Naive thymus-derived CD4-positive, alpha-beta T cell (primary cell): ENCODE results near the gene R3HDM1. TPM values are rescaled to one million over a fixed set of nuclear protein-coding genes. Genes with fewer than 3 reads are reported as not detected.
"Not testable (repeated sequence)": the region's sequence is repeated elsewhere in the genome, so short reads cannot be mapped to it uniquely, and the experiment has no call there.

Experiments
- ATAC-seq: fragments of 150-1000 bp; cut with Tn5 transposase; 2 replicates; pipeline ENCODE4 v1.10.0; 2021; ENCODE audit warnings: mild to moderate bottlenecking, moderate library complexity
- CTCF ChIA-PET: fragments of 350-600 bp; sonication (Branson Sonifier 250); formaldehyde crosslinking; loops from one replicate; lab custom pipeline; 2021; ENCODE audit warnings: antibody characterized with exemption; lab: Charles Lee
- POLR2A ChIA-PET: fragments of 350-600 bp; sonication (Branson Sonifier 250); formaldehyde crosslinking; loops from one replicate; lab custom pipeline; 2021; ENCODE audit warnings: antibody characterized with exemption, inconsistent platforms; lab: Charles Lee
- DNase-seq, 9 donors: peaks; one replicate each; pipeline versions ENCODE4 v3.0.0 to v3.0.0-alpha.2; 2020 to 2022; ENCODE audit warnings: mixed read lengths in 1 of 9
- H3K27ac ChIP-seq: one replicate; pipeline ENCODE4 v1.7.0; 2013; ENCODE audit warnings: mild to moderate bottlenecking, low read depth, low read length, moderate library complexity
- H3K27me3 ChIP-seq, 2 donors: one replicate each; pipeline ENCODE4 v1.7.0; 2013; ENCODE audit warnings: low read length in 2 of 2, mild to moderate bottlenecking in 2 of 2, moderate library complexity in 2 of 2; ENCODE audit not compliant: control insufficient read depth in 2 of 2, insufficient read depth in 2 of 2
- H3K36me3 ChIP-seq, 3 experiments: 1 replicate in 2 of 3; 2 replicates in 1 of 3; pipeline ENCODE4 v1.7.0; 2013; ENCODE audit warnings: low read length in 3 of 3, mild to moderate bottlenecking in 3 of 3, moderate library complexity in 1 of 3; ENCODE audit not compliant: insufficient read depth in 3 of 3, control insufficient read depth in 2 of 3
- H3K4me1 ChIP-seq, 2 donors: one replicate each; pipeline ENCODE4 v1.7.0; 2013; ENCODE audit warnings: low read length in 2 of 2, mild to moderate bottlenecking in 2 of 2, moderate library complexity in 1 of 2; ENCODE audit not compliant: control insufficient read depth in 2 of 2, insufficient read depth in 2 of 2
- H3K4me3 ChIP-seq: 2 replicates; pipeline ENCODE4 v1.7.0; 2013; ENCODE audit warnings: mild to moderate bottlenecking, low read length
- H3K9me3 ChIP-seq, 3 experiments: 1 replicate in 2 of 3; 2 replicates in 1 of 3; pipeline ENCODE4 v1.7.0; 2013; ENCODE audit warnings: low read length in 3 of 3; ENCODE audit not compliant: control insufficient read depth in 2 of 3
- H3K27ac Mint-ChIP-seq, 9 donors: one replicate each; pipeline ENCODE4 v1.8.0; 2020 to 2022; ENCODE audit warnings: mixed read lengths in 9 of 9, mild to moderate bottlenecking in 8 of 9, moderate library complexity in 5 of 9, inconsistent platforms in 2 of 9
- H3K27me3 Mint-ChIP-seq, 5 donors: one replicate each; pipeline ENCODE4 v1.8.0; 2021 to 2022; ENCODE audit warnings: mixed read lengths in 5 of 5, mild to moderate bottlenecking in 1 of 5
- H3K36me3 Mint-ChIP-seq, 5 donors: one replicate each; pipeline ENCODE4 v1.8.0; 2020 to 2022; ENCODE audit warnings: mixed read lengths in 5 of 5, mild to moderate bottlenecking in 3 of 5, inconsistent platforms in 1 of 5
- H3K4me1 Mint-ChIP-seq, 7 donors: one replicate each; pipeline ENCODE4 v1.8.0; 2020 to 2022; ENCODE audit warnings: mixed read lengths in 7 of 7, mild to moderate bottlenecking in 3 of 7, inconsistent platforms in 1 of 7
- H3K4me3 Mint-ChIP-seq, 10 donors: one replicate each; pipeline ENCODE4 v1.8.0; 2020 to 2022; ENCODE audit warnings: mild to moderate bottlenecking in 10 of 10, mixed read lengths in 10 of 10, moderate library complexity in 6 of 10, inconsistent platforms in 2 of 10
- H3K9me3 Mint-ChIP-seq, 11 donors: one replicate each; pipeline ENCODE4 v1.8.0; 2020 to 2022; ENCODE audit warnings: mixed read lengths in 11 of 11, mild to moderate bottlenecking in 4 of 11, inconsistent platforms in 1 of 11, moderate library complexity in 1 of 11
- intact Hi-C, 2 donors: fragments of 100-400 bp; cut with micrococcal nuclease; formaldehyde crosslinking; loops; one replicate each; pipeline ENCODE4 v1.15.1; 2023
- polyA plus RNA-seq, 2 donors: library from polyadenylated mRNA; unstranded; fragments of 300-500 nt; fragmentation: Illumina TruSeq; gene quantifications; one replicate each; pipeline ENCODE4 v1.2.3, GENCODE V29; 2021
- total RNA-seq, 6 experiments: library from RNA in 5 of 6; stranded (reverse) in 5 of 6; gene quantifications; 1 replicate in 5 of 6; 2 replicates in 1 of 6; pipeline ENCODE4 v1.2.3 and lab custom pipeline; 2021 to 2026

Gene R3HDM1
- total RNA-seq (10 to 100 TPM; 35.0 to 58.2 (median 47.0) TPM), polyA plus RNA-seq (10 to 100 TPM; 21.0 to 25.8 TPM), total RNA-seq (lab: John Stamatoyannopoulos, UW) (32.4 reads per million, percentile 61 among the genes with 10 or more reads in this experiment)

- Mint-ChIP-seq H3K36me3 (peaks cover 0 to 5% (median 0%) of the 10 kb centered on the region in 5 donors), H3K27ac (peak within 1 kb of the TSS in 7 of 9 donors; percentile 36 to 81 (median 67))
- H3K27me3 ChIP-seq, result no peaks in the 10 kb centered on the region
Measured at GRCh38 chr2:135531231-135532197, at the start of gene R3HDM1. R3HDM1 (plus strand) TSS chr2:135531484; CDS start chr2:135604846, 73,362 bp downstream.

GRCh38 chr2:135485441-135485840 lies 45.8 kb upstream of the R3HDM1 start:
- Mint-ChIP-seq H3K4me1 (no peaks in the 10 kb centered on the region), H3K9me3 (peaks cover 0 to 24% (median 9%) of the 10 kb centered on the region in 11 donors), H3K27me3 (no peaks in the 10 kb centered on the region), H3K4me3 (no peak overlapping the region), H3K27ac (no peak overlapping the region), H3K36me3 (peaks cover 9 to 43% (median 33%) of the 10 kb centered on the region in 5 donors)
- POLR2A ChIA-PET, result no interaction called here
- DNase-seq, result no peak
- no peak overlapping the region for H3K4me3 ChIP-seq
- H3K9me3 ChIP-seq, result no peaks in the 10 kb centered on the region
- intact Hi-C loops, result no loop called here
- no peaks in the 10 kb centered on the region for H3K36me3 ChIP-seq
- no peak overlapping the region for H3K27ac ChIP-seq
- no peak for ATAC-seq
- CTCF ChIA-PET, result no interaction called here
- no peaks in the 10 kb centered on the region for H3K27me3 ChIP-seq
- no peaks in the 10 kb centered on the region for H3K4me1 ChIP-seq

More at GRCh38 chr2:135531231-135532197, at the start of gene R3HDM1:
- Histone ChIP-seq H3K4me3 (peak within 1 kb of the TSS; percentile 83), H3K4me1 (peaks cover 4 to 21% of the 10 kb centered on the region in 2 donors), H3K9me3 (no peaks in the 10 kb centered on the region), H3K36me3 (peaks cover 0 to 5% (median 0%) of the 10 kb centered on the region in 3 experiments), H3K27ac (peak within 1 kb of the TSS; percentile 84)
- intact Hi-C loops, result loop anchor here (1.0 to 10.0 kb wide), 17 partner anchors 127 to 1413 kb away; partner anchors contain the start of genes DARS1 (in 2 of the 2), MCM6 (in 1 of the 2) and RAB3GAP1 (in 1 of the 2)
- H3K27me3 Mint-ChIP-seq, result no peaks in the 10 kb centered on the region
- ChIA-PET CTCF (interaction anchor here (1.0 to 1.4 kb wide), 2 partner anchors 54 to 527 kb away, joined by 3 to 4 read pairs; no protein-coding TSS in a partner anchor), POLR2A (interaction anchor here (0.5 to 2.4 kb wide), 13 partner anchors 9 to 853 kb away, joined by 3 to 18 read pairs (median 3); partner anchors contain the start of genes CCNT2, RAB3GAP1 and UBXN4)
- peak in 8 of 9 donors; percentile 71 to 99 (median 98) for DNase-seq
- peak; percentile 89 for ATAC-seq
- H3K4me1 Mint-ChIP-seq, result peaks cover 10 to 39% (median 34%) of the 10 kb centered on the region in 7 donors
- H3K4me3 Mint-ChIP-seq, result no peak within 1 kb of the TSS
- H3K9me3 Mint-ChIP-seq, result no peaks in the 10 kb centered on the region

- intact Hi-C loops, result no loop called here
- H3K27ac Mint-ChIP-seq, result no peak overlapping the region
- Histone ChIP-seq H3K4me1 (no peaks in the 10 kb centered on the region), H3K4me3 (no peak overlapping the region), H3K9me3 (no peaks in the 10 kb centered on the region), H3K27me3 (no peaks in the 10 kb centered on the region), H3K27ac (no peak overlapping the region), H3K36me3 (no peaks in the 10 kb centered on the region)
- peaks cover 2 to 19% (median 9%) of the 10 kb centered on the region in 11 donors for H3K9me3 Mint-ChIP-seq
- no peaks in the 10 kb centered on the region for H3K27me3 Mint-ChIP-seq
- ChIA-PET POLR2A (no interaction called here), CTCF (no interaction called here)
- ATAC-seq, result no peak
- H3K36me3 Mint-ChIP-seq, result peaks cover 6 to 57% (median 42%) of the 10 kb centered on the region in 5 donors
- no peak for DNase-seq
- H3K4me3 Mint-ChIP-seq, result no peak overlapping the region
- no peaks in the 10 kb centered on the region for H3K4me1 Mint-ChIP-seq
Measured at GRCh38 chr2:135490376-135490775, 40.9 kb upstream of the R3HDM1 start.

- ChIA-PET CTCF (no interaction called here), POLR2A (no interaction called here)
- Histone ChIP-seq H3K27ac (no peak overlapping the region), H3K4me1 (no peaks in the 10 kb centered on the region), H3K27me3 (no peaks in the 10 kb centered on the region), H3K36me3 (no peaks in the 10 kb centered on the region), H3K9me3 (peaks cover 0 to 6% (median 0%) of the 10 kb centered on the region in 3 experiments), H3K4me3 (no peak overlapping the region)
- Mint-ChIP-seq H3K4me3 (no peak overlapping the region), H3K27ac (no peak overlapping the region), H3K9me3 (peaks cover 3 to 26% (median 15%) of the 10 kb centered on the region in 11 donors), H3K36me3 (peaks cover 11 to 45% (median 37%) of the 10 kb centered on the region in 5 donors), H3K27me3 (no peaks in the 10 kb centered on the region), H3K4me1 (peaks cover 0 to 2% (median 0%) of the 10 kb centered on the region in 7 donors)
- ATAC-seq (no peak), DNase-seq (no peak)
- intact Hi-C loops, result no loop called here
Measured at GRCh38 chr2:135494503-135494902, 36.8 kb upstream of the R3HDM1 start.

GRCh38 chr2:135494917-135495316 lies 36.4 kb upstream of the R3HDM1 start:
- DNase-seq, result no peak
- H3K27me3 Mint-ChIP-seq, result no peaks in the 10 kb centered on the region
- no peak overlapping the region for H3K27ac ChIP-seq
- no peaks in the 10 kb centered on the region for H3K27me3 ChIP-seq
- no peak overlapping the region for H3K4me3 ChIP-seq
- H3K4me1 ChIP-seq, result no peaks in the 10 kb centered on the region
- CTCF ChIA-PET, result no interaction called here
- H3K9me3 Mint-ChIP-seq, result peaks cover 5 to 30% (median 17%) of the 10 kb centered on the region in 11 donors
- H3K36me3 ChIP-seq, result no peaks in the 10 kb centered on the region
- peaks cover 0 to 8% (median 0%) of the 10 kb centered on the region in 3 experiments for H3K9me3 ChIP-seq
- no peak for ATAC-seq
- no peak overlapping the region for H3K27ac Mint-ChIP-seq
- intact Hi-C loops, result no loop called here
- H3K4me1 Mint-ChIP-seq, result peaks cover 0 to 2% (median 0%) of the 10 kb centered on the region in 7 donors
- H3K36me3 Mint-ChIP-seq, result peaks cover 15 to 45% (median 38%) of the 10 kb centered on the region in 5 donors
- POLR2A ChIA-PET, result no interaction called here
- no peak overlapping the region for H3K4me3 Mint-ChIP-seq

GRCh38 chr2:135498588-135498987 lies 32.7 kb upstream of the R3HDM1 start:
- H3K9me3 Mint-ChIP-seq, result peaks cover 5 to 48% (median 21%) of the 10 kb centered on the region in 11 donors
- H3K27me3 ChIP-seq, ATAC-seq, H3K4me3 ChIP-seq, H3K27me3 Mint-ChIP-seq, H3K4me1 Mint-ChIP-seq, H3K4me1 ChIP-seq, H3K27ac ChIP-seq, intact Hi-C loops, DNase-seq, CTCF ChIA-PET, H3K27ac Mint-ChIP-seq, H3K4me3 Mint-ChIP-seq, H3K9me3 ChIP-seq, POLR2A ChIA-PET, H3K36me3 ChIP-seq: not testable (repeated sequence)
- H3K36me3 Mint-ChIP-seq, result peaks cover 20 to 64% (median 51%) of the 10 kb centered on the region in 5 donors
